Endodermal cell (in vitro differentiated cells): ENCODE data around the gene WIPF1. TPM values are rescaled to one million over a fixed set of nuclear protein-coding genes. Genes with fewer than 3 reads are reported as not detected.
"Not testable (repeated sequence)": the region's sequence is repeated elsewhere in the genome, so short reads cannot be mapped to it uniquely, and the experiment has no call there.

Experiments
- DNase-seq: peaks from one replicate; pipeline ENCODE4 v3.0.0-alpha.2; 2017
- H3K27ac ChIP-seq: 2 replicates; pipeline ENCODE4 v1.5.1; 2013; ENCODE audit warnings: mild to moderate bottlenecking, low read depth, low read length, moderate library complexity
- H3K27me3 ChIP-seq: 2 replicates; pipeline ENCODE4 v1.6.1; 2013; ENCODE audit warnings: mild to moderate bottlenecking, low read length, moderate library complexity; ENCODE audit not compliant: insufficient read depth, control insufficient read depth, poor library complexity, severe bottlenecking
- H3K36me3 ChIP-seq: 2 replicates; pipeline ENCODE4 v1.7.0; 2013; ENCODE audit warnings: mild to moderate bottlenecking, low read length, moderate library complexity; ENCODE audit not compliant: control insufficient read depth, insufficient read depth
- H3K4me1 ChIP-seq: one replicate; pipeline ENCODE4 v1.7.0; 2013; ENCODE audit warnings: low read length; ENCODE audit not compliant: control insufficient read depth, insufficient read depth
- H3K4me3 ChIP-seq: 2 replicates; pipeline ENCODE4 v1.5.1; 2013; ENCODE audit warnings: mild to moderate bottlenecking, low read length, moderate library complexity
- H3K9ac ChIP-seq: 2 replicates; pipeline ENCODE4 v1.6.1; 2013; ENCODE audit warnings: mild to moderate bottlenecking, low read length, moderate library complexity; ENCODE audit not compliant: poor library complexity, severe bottlenecking; ENCODE audit errors: extremely low read depth
- H3K9me3 ChIP-seq: 2 replicates; pipeline ENCODE4 v1.6.1; 2013; ENCODE audit warnings: mild to moderate bottlenecking, low read length, moderate library complexity; ENCODE audit not compliant: control insufficient read depth
- H3K27ac Mint-ChIP-seq: 2 replicates; pipeline ENCODE4 v1.8.0; 2020; ENCODE audit warnings: mixed read lengths
- H3K27me3 Mint-ChIP-seq: 2 replicates; pipeline ENCODE4 v1.8.0; 2021; ENCODE audit warnings: mild to moderate bottlenecking, mixed read lengths; ENCODE audit not compliant: insufficient read depth
- H3K36me3 Mint-ChIP-seq: 2 replicates; pipeline ENCODE4 v1.8.0; 2020; ENCODE audit warnings: low read depth, mixed read lengths
- H3K4me1 Mint-ChIP-seq: 2 replicates; pipeline ENCODE4 v1.8.0; 2020; ENCODE audit warnings: mixed read lengths
- H3K4me3 Mint-ChIP-seq: 2 replicates; pipeline ENCODE4 v1.8.0; 2020; ENCODE audit warnings: mild to moderate bottlenecking, moderate library complexity, mixed read lengths
- H3K9me3 Mint-ChIP-seq: 2 replicates; pipeline ENCODE4 v1.8.0; 2020; ENCODE audit warnings: mild to moderate bottlenecking, mixed read lengths
- WGBS, 2 experiments: methylation state at CpG; one replicate each; pipeline versions ENCODE4 v1.1.5 to v1.1.7; 2013; ENCODE audit warnings: missing lambda C conversion rate in 2 of 2, mixed read lengths in 1 of 2; ENCODE audit not compliant: insufficient coverage in 1 of 2, insufficient read length in 1 of 2; 5-methylcytosine and 5-hydroxymethylcytosine counted together
- total RNA-seq, 2 donors: library from RNA; stranded (reverse); fragmentation: NEBNext Ultra II Directional in 1 of 2; extraction: Animal tissue kit (Norgen Biotek cat#: 25700) in 1 of 2; gene quantifications; 2 replicates in 1 of 2; 3 replicates in 1 of 2; pipeline ENCODE4 v1.2.1, GENCODE V29; 2021
- TF ChIP-seq, protein P1 (sequence below): fragments of 200-600 bp; sonication (generic); conservative IDR thresholded peaks from 2 replicates; pipeline ENCODE4 v1.5.0; 2021; ENCODE audit warnings: antibody characterized with exemption, mild to moderate bottlenecking

WIPF1 gene
- total RNA-seq, 2 donors from 2014 or later, result 21.5 to 28.5 TPM

DNA sequence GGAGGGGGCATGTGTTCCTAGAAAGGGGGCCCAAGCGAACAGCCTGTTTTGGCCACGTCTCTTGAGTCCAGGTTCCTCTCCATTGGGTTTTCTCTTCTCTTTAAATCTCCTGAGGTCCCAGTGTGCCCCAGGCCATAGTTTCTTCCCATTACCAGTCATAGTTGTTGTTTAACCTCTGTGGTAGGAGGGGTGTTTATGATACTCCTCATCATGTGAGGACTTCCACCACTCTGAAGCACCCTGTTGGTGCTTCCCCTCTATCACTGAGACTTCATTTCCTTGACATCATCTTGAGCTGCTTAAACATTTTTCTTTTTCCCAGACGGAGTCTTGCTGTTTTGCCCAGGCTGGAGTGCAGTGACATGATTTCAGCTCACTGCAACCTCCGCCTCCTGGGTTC, 45.9 kb downstream of the WIPF1 start:
- 73 to 95% methylated on average over 2 to 4 of the region's 4 CpGs for WGBS, 2 experiments
- peaks cover 6% of the 10 kb centered on the region for H3K9me3 ChIP-seq
- H3K27ac ChIP-seq, result no peak overlapping the region
- Mint-ChIP-seq H3K4me1 (no peaks in the 10 kb centered on the region), H3K4me3 (no peak overlapping the region), H3K9me3 (peaks cover 24% of the 10 kb centered on the region), H3K27me3 (no peaks in the 10 kb centered on the region), H3K36me3 (peaks cover 2% of the 10 kb centered on the region), H3K27ac (no peak overlapping the region)
- no peaks in the 10 kb centered on the region for H3K4me1 ChIP-seq
- no peaks in the 10 kb centered on the region for H3K36me3 ChIP-seq
- no peak overlapping the region for H3K9ac ChIP-seq
- no peaks in the 10 kb centered on the region for H3K27me3 ChIP-seq
- no peak overlapping the region for H3K4me3 ChIP-seq
- TF ChIP-seq, protein P1, sequence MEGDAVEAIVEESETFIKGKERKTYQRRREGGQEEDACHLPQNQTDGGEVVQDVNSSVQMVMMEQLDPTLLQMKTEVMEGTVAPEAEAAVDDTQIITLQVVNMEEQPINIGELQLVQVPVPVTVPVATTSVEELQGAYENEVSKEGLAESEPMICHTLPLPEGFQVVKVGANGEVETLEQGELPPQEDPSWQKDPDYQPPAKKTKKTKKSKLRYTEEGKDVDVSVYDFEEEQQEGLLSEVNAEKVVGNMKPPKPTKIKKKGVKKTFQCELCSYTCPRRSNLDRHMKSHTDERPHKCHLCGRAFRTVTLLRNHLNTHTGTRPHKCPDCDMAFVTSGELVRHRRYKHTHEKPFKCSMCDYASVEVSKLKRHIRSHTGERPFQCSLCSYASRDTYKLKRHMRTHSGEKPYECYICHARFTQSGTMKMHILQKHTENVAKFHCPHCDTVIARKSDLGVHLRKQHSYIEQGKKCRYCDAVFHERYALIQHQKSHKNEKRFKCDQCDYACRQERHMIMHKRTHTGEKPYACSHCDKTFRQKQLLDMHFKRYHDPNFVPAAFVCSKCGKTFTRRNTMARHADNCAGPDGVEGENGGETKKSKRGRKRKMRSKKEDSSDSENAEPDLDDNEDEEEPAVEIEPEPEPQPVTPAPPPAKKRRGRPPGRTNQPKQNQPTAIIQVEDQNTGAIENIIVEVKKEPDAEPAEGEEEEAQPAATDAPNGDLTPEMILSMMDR, result no peak
- DNase-seq, result no peak

DNA sequence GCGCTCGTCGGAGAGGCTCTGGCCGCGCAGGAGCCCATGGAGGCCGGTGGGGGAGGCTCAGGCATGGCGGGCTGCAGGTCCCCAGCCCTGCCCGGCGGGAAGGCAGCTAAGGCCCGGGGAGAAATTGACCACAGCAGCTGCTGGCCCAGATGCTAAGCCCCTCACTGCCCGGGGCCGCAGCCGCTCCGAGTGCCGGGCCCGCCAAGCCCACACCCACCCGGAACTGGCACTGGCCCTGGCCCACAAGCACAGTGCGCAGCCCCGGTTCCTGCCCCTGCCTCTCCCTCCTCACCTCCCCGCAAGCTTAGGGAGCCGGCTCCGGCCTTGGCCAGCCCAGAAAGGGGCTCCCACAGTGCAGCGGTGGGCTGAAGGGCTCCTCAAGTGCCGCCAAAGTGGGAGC, 49.0 kb downstream of the WIPF1 start:
- not testable (repeated sequence) for DNase-seq, H3K27ac Mint-ChIP-seq, H3K4me3 Mint-ChIP-seq, H3K9ac ChIP-seq, H3K4me1 ChIP-seq, H3K27me3 Mint-ChIP-seq, H3K9me3 ChIP-seq, H3K4me3 ChIP-seq, H3K36me3 ChIP-seq, H3K27me3 ChIP-seq, H3K27ac ChIP-seq, H3K4me1 Mint-ChIP-seq, H3K36me3 Mint-ChIP-seq
- WGBS, 2 experiments, result 60 to 89% methylated on average over 6 to 24 of the region's 24 CpGs
- peaks cover 18% of the 10 kb centered on the region for H3K9me3 Mint-ChIP-seq

DNA sequence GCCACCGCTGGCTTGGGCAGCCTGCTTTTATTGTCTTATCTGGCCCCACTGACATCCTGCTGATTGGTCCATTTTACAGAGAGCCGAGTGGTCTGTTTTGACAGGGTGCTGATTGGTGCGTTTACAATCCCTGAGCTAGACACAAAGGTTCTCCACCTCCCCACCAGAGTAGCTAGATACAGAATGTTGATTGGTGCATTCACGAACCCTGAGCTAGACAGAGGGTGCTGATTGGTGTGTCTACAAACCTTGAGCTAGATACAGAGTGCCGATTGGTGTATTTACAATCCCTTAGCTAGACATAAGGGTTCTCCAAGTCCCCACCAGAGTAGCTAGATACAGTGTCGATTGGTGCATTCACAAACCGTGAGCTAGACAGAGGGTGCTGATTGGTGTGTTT, 49.6 kb downstream of the WIPF1 start:
- not testable (repeated sequence) for H3K4me3 Mint-ChIP-seq, H3K36me3 ChIP-seq, H3K4me3 ChIP-seq, H3K27me3 ChIP-seq, H3K27ac ChIP-seq, DNase-seq, H3K9me3 ChIP-seq, H3K4me1 ChIP-seq, H3K27ac Mint-ChIP-seq, H3K27me3 Mint-ChIP-seq, H3K36me3 Mint-ChIP-seq, H3K9ac ChIP-seq, H3K4me1 Mint-ChIP-seq
- 94 to 100% methylated on average over 4 to 7 of the region's 7 CpGs for WGBS, 2 experiments
- H3K9me3 Mint-ChIP-seq, result peaks cover 15% of the 10 kb centered on the region

DNA sequence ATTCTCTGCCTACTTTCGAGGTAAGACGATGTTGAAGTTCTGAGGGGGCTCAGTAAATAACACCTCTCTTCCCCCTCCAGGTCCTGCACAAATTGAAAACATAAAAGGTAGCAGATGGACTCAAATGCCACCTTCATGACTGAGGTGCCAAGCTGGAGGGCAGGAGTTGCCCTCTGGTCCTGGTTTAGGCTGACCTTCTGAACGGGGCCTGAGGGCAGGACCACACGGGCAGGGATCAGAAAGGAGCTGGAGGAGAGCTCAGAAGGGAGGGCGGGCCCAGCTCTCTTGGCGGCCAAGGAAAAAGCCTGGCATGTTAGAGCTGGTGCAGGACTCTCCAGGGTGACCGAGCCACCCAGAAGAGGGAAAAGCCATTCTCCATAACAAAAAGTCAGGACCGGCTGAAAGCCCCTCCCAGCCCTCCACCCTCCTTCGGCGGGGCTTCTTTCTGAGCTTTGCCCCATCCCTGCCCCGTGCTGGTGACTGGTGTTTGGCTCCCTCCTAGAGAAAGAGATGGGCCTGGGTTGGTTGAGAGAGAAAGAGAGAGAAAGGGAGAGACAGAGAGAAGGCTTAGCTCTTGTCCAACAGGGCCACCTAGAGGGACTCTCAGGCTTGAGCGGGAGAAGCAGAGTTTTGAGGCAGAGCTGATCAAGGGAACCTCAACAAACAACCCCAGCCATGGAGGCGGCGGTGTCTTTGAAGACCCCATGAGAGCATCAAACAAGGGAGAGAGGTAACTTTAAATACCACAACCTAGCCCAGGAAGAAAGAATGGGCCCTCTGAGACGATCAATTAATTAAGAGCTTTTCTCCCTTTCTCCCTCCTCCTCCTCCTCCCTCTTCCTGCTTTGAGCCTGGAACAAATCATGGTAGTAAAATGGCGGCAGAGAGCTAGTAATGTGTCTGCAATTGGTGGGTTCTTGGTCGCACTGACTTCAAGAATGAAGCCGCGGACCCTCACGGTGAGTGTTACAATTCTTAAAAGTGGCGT, 50.8 kb downstream of the WIPF1 start:
- peaks cover 13% of the 10 kb centered on the region for H3K9me3 Mint-ChIP-seq
- H3K27me3 Mint-ChIP-seq, result no peaks in the 10 kb centered on the region
- 82 to 83% methylated on average over 7 to 21 of the region's 21 CpGs for WGBS, 2 experiments
- TF ChIP-seq, protein P1, result peak; percentile 75
- Histone ChIP-seq H3K4me1 (no peaks in the 10 kb centered on the region), H3K4me3 (no peak overlapping the region), H3K27me3 (no peaks in the 10 kb centered on the region), H3K9me3 (no peaks in the 10 kb centered on the region), H3K9ac (no peak overlapping the region), H3K27ac (no peak overlapping the region), H3K36me3 (no peaks in the 10 kb centered on the region)
- no peaks in the 10 kb centered on the region for H3K4me1 Mint-ChIP-seq
- H3K4me3 Mint-ChIP-seq, result no peak overlapping the region
- H3K36me3 Mint-ChIP-seq, result no peaks in the 10 kb centered on the region
- no peak overlapping the region for H3K27ac Mint-ChIP-seq
- DNase-seq, result peak; percentile 88
